Activated CD8-positive, alpha-beta memory T cell treated with anti-CD3 and anti-CD28 coated beads for 1 hour (primary cell): ENCODE data around the gene NUDT19.

ENCODE experiments used
- DNase-seq, 2 donors: peaks; one replicate each; pipeline ENCODE4 v3.0.0-alpha.2; 2020; ENCODE audit warnings: low read depth in 1 of 2; ENCODE audit errors: extremely low read depth in 1 of 2

The NUDT19 gene

DNA sequence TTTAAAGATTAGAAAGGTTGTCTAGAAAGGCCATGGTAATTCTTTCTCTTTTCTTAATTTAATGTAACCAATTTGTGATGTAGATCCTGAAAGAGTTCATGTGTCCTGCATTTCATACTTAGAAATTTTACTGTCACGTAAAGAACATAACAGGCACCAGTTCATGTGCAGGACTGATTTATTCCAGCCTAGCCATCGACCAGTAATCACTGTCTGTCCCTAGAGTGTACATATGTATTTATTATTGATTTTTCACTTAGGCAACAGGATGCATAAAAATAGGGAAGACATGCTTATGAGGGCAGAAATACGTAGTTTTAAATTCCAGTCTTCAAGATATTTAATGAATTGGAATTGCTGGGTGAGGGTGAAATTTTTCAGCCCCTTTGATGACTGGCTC lies 65.6 kb downstream of the NUDT19 start:
- DNase-seq: no peak
